Skeletal muscle satellite cell (primary cell): Measurements from ENCODE around the gene BBS9.

Source experiments
- H3K27me3 ChIP-seq: 2 replicates; pipeline ENCODE4 v1.7.0; 2013; ENCODE audit warnings: low read length; ENCODE audit not compliant: control insufficient read depth, insufficient read depth
- H3K36me3 ChIP-seq: 2 replicates; pipeline ENCODE4 v1.7.0; 2013; ENCODE audit warnings: mild to moderate bottlenecking, control low read depth, low read length; ENCODE audit not compliant: insufficient read depth
- H3K4me1 ChIP-seq: 2 replicates; pipeline ENCODE4 v1.7.0; 2013; ENCODE audit warnings: low read length; ENCODE audit not compliant: control insufficient read depth, insufficient read depth
- H3K4me2 ChIP-seq: 2 replicates; pipeline ENCODE4 v1.7.0; 2013; ENCODE audit warnings: mild to moderate bottlenecking, low read length
- H3K4me3 ChIP-seq: 2 replicates; pipeline ENCODE4 v1.7.0; 2013; ENCODE audit warnings: low read length
- H3K9ac ChIP-seq: 2 replicates; pipeline ENCODE4 v1.7.0; 2013; ENCODE audit warnings: mild to moderate bottlenecking, low read depth, low read length, moderate library complexity
- H3K9me3 ChIP-seq: replicated peaks from 2 replicates; pipeline ENCODE4 v1.7.0; 2013; ENCODE audit warnings: mild to moderate bottlenecking, control low read depth, low read length

BBS9 gene

GRCh38 chr7:33597181-33597580 is 467.8 kb downstream of the BBS9 start:
- Histone ChIP-seq H3K9ac (no peak overlapping the region), H3K27me3 (no peaks in the 10 kb centered on the region), H3K36me3 (no peaks in the 10 kb centered on the region), H3K9me3 (no peaks in the 10 kb centered on the region), H3K4me2 (no peak overlapping the region), H3K4me3 (no peak overlapping the region), H3K4me1 (peaks cover 4% of the 10 kb centered on the region)

GRCh38 chr7:33601101-33601500 is 471.7 kb downstream of the BBS9 start:
- Histone ChIP-seq H3K4me3 (no peak overlapping the region), H3K36me3 (no peaks in the 10 kb centered on the region), H3K27me3 (no peaks in the 10 kb centered on the region), H3K4me2 (no peak overlapping the region), H3K4me1 (no peaks in the 10 kb centered on the region), H3K9ac (no peak overlapping the region), H3K9me3 (no peaks in the 10 kb centered on the region)

- Histone ChIP-seq H3K4me2 (no peak overlapping the region), H3K4me3 (no peak overlapping the region), H3K9ac (no peak overlapping the region), H3K36me3 (no peaks in the 10 kb centered on the region), H3K27me3 (no peaks in the 10 kb centered on the region), H3K9me3 (no peaks in the 10 kb centered on the region), H3K4me1 (no peaks in the 10 kb centered on the region)
Observed at GRCh38 chr7:33601884-33602283, 472.5 kb downstream of the BBS9 start.

GRCh38 chr7:33604056-33604455 is 474.7 kb downstream of the BBS9 start:
- no peaks in the 10 kb centered on the region for H3K9me3 ChIP-seq
- no peaks in the 10 kb centered on the region for H3K27me3 ChIP-seq
- no peak overlapping the region for H3K9ac ChIP-seq
- no peak overlapping the region for H3K4me2 ChIP-seq
- H3K4me1 ChIP-seq = no peaks in the 10 kb centered on the region
- H3K36me3 ChIP-seq = no peaks in the 10 kb centered on the region
- no peak overlapping the region for H3K4me3 ChIP-seq

GRCh38 chr7:33610918-33611317 is 481.6 kb downstream of the BBS9 start:
- Histone ChIP-seq H3K4me1 (no peaks in the 10 kb centered on the region), H3K9ac (no peak overlapping the region), H3K9me3 (no peaks in the 10 kb centered on the region)

GRCh38 chr7:33612442-33612841 is 483.1 kb downstream of the BBS9 start:
- Histone ChIP-seq H3K4me2 (no peak overlapping the region), H3K36me3 (no peaks in the 10 kb centered on the region), H3K27me3 (no peaks in the 10 kb centered on the region), H3K4me3 (no peak overlapping the region), H3K9ac (no peak overlapping the region), H3K4me1 (no peaks in the 10 kb centered on the region), H3K9me3 (no peaks in the 10 kb centered on the region)

More at GRCh38 chr7:33610918-33611317, 481.6 kb downstream of the BBS9 start:
- Histone ChIP-seq H3K4me2 (no peak overlapping the region), H3K36me3 (no peaks in the 10 kb centered on the region), H3K27me3 (no peaks in the 10 kb centered on the region), H3K4me3 (no peak overlapping the region)

GRCh38 chr7:33614357-33615117 is 485.2 kb downstream of the BBS9 start:
- H3K27me3 ChIP-seq = no peaks in the 10 kb centered on the region
- no peaks in the 10 kb centered on the region for H3K9me3 ChIP-seq
- no peaks in the 10 kb centered on the region for H3K4me1 ChIP-seq
- H3K36me3 ChIP-seq = no peaks in the 10 kb centered on the region
- H3K4me3 ChIP-seq = no peak overlapping the region
- H3K9ac ChIP-seq = no peak overlapping the region
- no peak overlapping the region for H3K4me2 ChIP-seq

- Histone ChIP-seq H3K4me3 (no peak overlapping the region), H3K9ac (no peak overlapping the region), H3K4me1 (no peaks in the 10 kb centered on the region), H3K27me3 (no peaks in the 10 kb centered on the region), H3K4me2 (no peak overlapping the region), H3K36me3 (no peaks in the 10 kb centered on the region), H3K9me3 (no peaks in the 10 kb centered on the region)
Observed at GRCh38 chr7:33616752-33617151, 487.4 kb downstream of the BBS9 start.

GRCh38 chr7:33619264-33619663 is 489.9 kb downstream of the BBS9 start:
- no peaks in the 10 kb centered on the region for H3K9me3 ChIP-seq
- no peaks in the 10 kb centered on the region for H3K27me3 ChIP-seq
- no peak overlapping the region for H3K4me2 ChIP-seq
- H3K4me3 ChIP-seq = no peak overlapping the region
- peaks cover 8% of the 10 kb centered on the region for H3K4me1 ChIP-seq
- H3K36me3 ChIP-seq = no peaks in the 10 kb centered on the region
- no peak overlapping the region for H3K9ac ChIP-seq

GRCh38 chr7:33623267-33623666 is 493.9 kb downstream of the BBS9 start:
- no peak overlapping the region for H3K4me3 ChIP-seq
- H3K4me2 ChIP-seq = no peak overlapping the region
- no peaks in the 10 kb centered on the region for H3K27me3 ChIP-seq
- peaks cover 9% of the 10 kb centered on the region for H3K4me1 ChIP-seq
- H3K36me3 ChIP-seq = no peaks in the 10 kb centered on the region
- no peaks in the 10 kb centered on the region for H3K9me3 ChIP-seq
- no peak overlapping the region for H3K9ac ChIP-seq

GRCh38 chr7:33624215-33624614 is 494.9 kb downstream of the BBS9 start:
- Histone ChIP-seq H3K4me2 (no peak overlapping the region), H3K9me3 (no peaks in the 10 kb centered on the region), H3K27me3 (no peaks in the 10 kb centered on the region), H3K9ac (no peak overlapping the region), H3K4me1 (peaks cover 9% of the 10 kb centered on the region), H3K36me3 (no peaks in the 10 kb centered on the region), H3K4me3 (no peak overlapping the region)

GRCh38 chr7:33626869-33627268 is 497.5 kb downstream of the BBS9 start:
- H3K27me3 ChIP-seq = no peaks in the 10 kb centered on the region
- no peaks in the 10 kb centered on the region for H3K9me3 ChIP-seq
- H3K4me1 ChIP-seq = peaks cover 9% of the 10 kb centered on the region

More at GRCh38 chr7:33626869-33627268, 497.5 kb downstream of the BBS9 start:
- H3K36me3 ChIP-seq = no peaks in the 10 kb centered on the region
- H3K4me2 ChIP-seq = no peak overlapping the region
- H3K4me3 ChIP-seq = no peak overlapping the region
- H3K9ac ChIP-seq = no peak overlapping the region
